Spleen (tissue), 11 donors: ENCODE results near the gene DAD1. TPM values are rescaled to one million over a fixed set of nuclear protein-coding genes. Genes with fewer than 3 reads are reported as not detected.

Source experiments
- DNase-seq: peaks from one replicate; pipeline ENCODE4 v3.0.0-alpha.2; 2020
- H3K27ac ChIP-seq, 8 donors: fragments of 200-600 bp; sonication (generic) in 7 of 8; 1 replicate in 4 of 8; 2 replicates in 4 of 8; pipeline versions ENCODE4 v1.5.0 to v1.8.0; 2016 to 2021; ENCODE audit warnings: inconsistent platforms in 4 of 8, mild to moderate bottlenecking in 4 of 8, moderate library complexity in 1 of 8
- H3K27me3 ChIP-seq, 7 donors: fragments of 200-600 bp; sonication (generic) in 6 of 7; replicated peaks in 1 of 7; 1 replicate in 4 of 7; 2 replicates in 3 of 7; pipeline versions ENCODE4 v1.5.0 to v1.8.0; 2016 to 2021; ENCODE audit warnings: inconsistent platforms in 3 of 7, mild to moderate bottlenecking in 1 of 7
- H3K36me3 ChIP-seq, 6 donors: fragments of 200-600 bp; sonication (generic) in 5 of 6; 1 replicate in 4 of 6; 2 replicates in 2 of 6; pipeline versions ENCODE4 v1.5.0 to v1.8.0; 2016 to 2021; ENCODE audit warnings: inconsistent platforms in 2 of 6
- H3K4me1 ChIP-seq, 6 donors: fragments of 200-600 bp; sonication (generic) in 5 of 6; 1 replicate in 3 of 6; 2 replicates in 3 of 6; pipeline versions ENCODE4 v1.5.0 to v1.8.0; 2016 to 2021; ENCODE audit warnings: inconsistent platforms in 3 of 6
- H3K4me3 ChIP-seq, 8 donors: fragments of 200-600 bp; sonication (generic) in 7 of 8; 1 replicate in 4 of 8; 2 replicates in 4 of 8; pipeline versions ENCODE4 v1.5.0 to v1.8.0; 2016 to 2021; ENCODE audit warnings: inconsistent platforms in 4 of 8, mild to moderate bottlenecking in 4 of 8, moderate library complexity in 2 of 8
- H3K9me3 ChIP-seq, 8 donors: fragments of 200-600 bp; sonication (generic) in 7 of 8; 1 replicate in 4 of 8; 2 replicates in 4 of 8; pipeline versions ENCODE4 v1.5.0 to v1.8.0; 2016 to 2021; ENCODE audit warnings: inconsistent platforms in 4 of 8
- POLR2A ChIP-seq, 3 donors: fragments of 450-650 bp; IDR thresholded peaks; one replicate each; pipeline ENCODE4 v1.5.1; 2017; ENCODE audit warnings: antibody characterized with exemption in 3 of 3, mild to moderate bottlenecking in 1 of 3
- POLR2AphosphoS5 ChIP-seq, 3 donors: sonication (generic); formaldehyde crosslinking; IDR thresholded peaks; one replicate each; pipeline ENCODE4 v1.5.1; 2017; ENCODE audit warnings: antibody characterized with exemption in 3 of 3
- WGBS, 5 donors: extraction: QIAGEN DNeasy Blood & Tissue Kit in 3 of 5; methylation state at CpG; one replicate each; pipeline versions ENCODE4 v1.1.5 to v1.1.7; 2013 to 2018; 5-methylcytosine and 5-hydroxymethylcytosine counted together
- intact Hi-C: fragments of 100-400 bp; cut with DNase I; formaldehyde crosslinking; loops from one replicate; pipeline ENCODE4 v1.15.0; 2023; ENCODE audit warnings: low total_unique reads
- polyA plus RNA-seq, 3 donors: library from polyadenylated mRNA; stranded (reverse); fragments of 200-250 nt; gene quantifications; one replicate each; pipeline ENCODE4 v1.2.1, GENCODE V29; 2013
- total RNA-seq, 7 donors: library from RNA; depleted of rRNA in 3 of 7; stranded (reverse); fragments of >200 nt in 3 of 7; fragmentation: NEBNext Ultra II Directional in 4 of 7; extraction: Animal tissue kit (Norgen Biotek cat#: 25700) in 4 of 7; gene quantifications; one replicate each; pipeline versions ENCODE4 v1.1.0 to v1.2.1, GENCODE V29; 2016 to 2021
- TF ChIP-seq, protein P1 (sequence below), 11 experiments: fragments of 200-600 bp in 7 of 11; fragments of 450-650 bp in 4 of 11; sonication (generic) in 4 of 11; IDR thresholded peaks in 8 of 11; conservative IDR thresholded peaks in 3 of 11; 1 replicate in 7 of 11; 2 replicates in 4 of 11; pipeline versions ENCODE4 v1.4.0 to v1.8.0; 2016 to 2021; ENCODE audit warnings: antibody characterized with exemption in 11 of 11, inconsistent platforms in 4 of 11, mild to moderate bottlenecking in 1 of 11
- donor health status: healthy with polysubstance abuse.
- donor health status: DM: no; HTN: no; CAD: no; lungs with moderate emphysema.
- donor health status: DM: no; HTN: no; CAD: no.
- donor health status: Bipolar disorder and iron deficiency.
- donor health status: healthy.
- donor health status: DM: no; HTN: no; CAD: no.
- donor health status: DM: yes; HTN: yes; CAD: no.

Gene DAD1
- total and polyA plus RNA-seq, 10 donors, result 102 to 176 (median 129) TPM

DNA sequence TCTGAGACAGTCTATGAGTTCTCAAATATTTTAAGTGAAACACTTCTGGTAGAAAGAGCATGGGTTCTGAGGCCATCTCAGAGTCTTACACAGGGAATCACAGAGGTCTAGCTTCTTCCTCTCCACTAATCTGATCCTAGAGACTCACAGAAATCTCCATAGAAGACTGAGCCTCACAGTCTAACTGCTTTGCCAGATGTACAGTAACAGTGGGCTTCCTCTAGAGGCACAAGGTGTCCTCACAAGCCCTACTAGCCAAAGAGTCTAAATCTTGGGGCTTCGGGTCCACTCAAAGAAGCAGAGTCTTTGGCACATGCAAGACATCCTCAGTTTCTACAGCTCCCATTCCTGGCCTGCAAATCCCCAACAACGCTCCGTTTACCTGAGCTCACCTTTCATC is 41.0 kb upstream of the DAD1 start:
- Histone ChIP-seq H3K9me3 (peaks cover 0 to 20% (median 5%) of the 10 kb centered on the region in 8 donors), H3K4me3 (no peak overlapping the region), H3K27me3 (no peaks in the 10 kb centered on the region), H3K4me1 (no peaks in the 10 kb centered on the region), H3K27ac (peak overlapping the region in 3 of 8 donors; percentile 17 to 22 (median 21)), H3K36me3 (no peaks in the 10 kb centered on the region)
- no peak for TF ChIP-seq POLR2AphosphoS5 (IDR thresholded peaks at IDR 0.05)
- no peak for TF ChIP-seq POLR2A (IDR thresholded peaks at IDR 0.05)
- TF ChIP-seq, protein P1, sequence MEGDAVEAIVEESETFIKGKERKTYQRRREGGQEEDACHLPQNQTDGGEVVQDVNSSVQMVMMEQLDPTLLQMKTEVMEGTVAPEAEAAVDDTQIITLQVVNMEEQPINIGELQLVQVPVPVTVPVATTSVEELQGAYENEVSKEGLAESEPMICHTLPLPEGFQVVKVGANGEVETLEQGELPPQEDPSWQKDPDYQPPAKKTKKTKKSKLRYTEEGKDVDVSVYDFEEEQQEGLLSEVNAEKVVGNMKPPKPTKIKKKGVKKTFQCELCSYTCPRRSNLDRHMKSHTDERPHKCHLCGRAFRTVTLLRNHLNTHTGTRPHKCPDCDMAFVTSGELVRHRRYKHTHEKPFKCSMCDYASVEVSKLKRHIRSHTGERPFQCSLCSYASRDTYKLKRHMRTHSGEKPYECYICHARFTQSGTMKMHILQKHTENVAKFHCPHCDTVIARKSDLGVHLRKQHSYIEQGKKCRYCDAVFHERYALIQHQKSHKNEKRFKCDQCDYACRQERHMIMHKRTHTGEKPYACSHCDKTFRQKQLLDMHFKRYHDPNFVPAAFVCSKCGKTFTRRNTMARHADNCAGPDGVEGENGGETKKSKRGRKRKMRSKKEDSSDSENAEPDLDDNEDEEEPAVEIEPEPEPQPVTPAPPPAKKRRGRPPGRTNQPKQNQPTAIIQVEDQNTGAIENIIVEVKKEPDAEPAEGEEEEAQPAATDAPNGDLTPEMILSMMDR (IDR thresholded peaks at IDR 0.05 in 8 of 11, conservative IDR thresholded peaks at IDR 0.05 in 3 of 11), result no peak
- WGBS, 5 donors, result 94 to 98% (median 97%) methylated on average over 3 of the region's 3 CpGs
- DNase-seq, result no peak
- intact Hi-C loops, result no loop called here

DNA sequence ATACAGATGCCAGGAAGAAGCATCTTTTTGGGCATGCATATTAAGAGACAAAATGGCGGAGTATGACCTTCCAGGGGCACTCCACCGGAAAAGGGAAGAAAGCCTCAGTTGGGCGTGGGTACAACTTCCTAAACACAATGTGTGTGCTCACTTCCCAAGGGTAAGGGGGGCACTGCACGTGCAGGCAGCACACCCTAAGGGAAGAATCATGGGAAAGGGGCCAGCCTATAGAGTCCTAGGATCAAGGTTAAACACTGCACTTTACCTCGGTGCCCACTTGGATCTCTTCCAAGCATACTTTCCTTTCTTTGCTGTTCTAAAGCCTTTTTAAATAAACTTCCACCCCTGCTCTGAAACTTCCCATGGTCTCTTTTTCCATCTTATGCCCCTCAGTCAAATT is 40.3 kb upstream of the DAD1 start:
- Histone ChIP-seq H3K27me3 (no peaks in the 10 kb centered on the region), H3K4me3 (no peak overlapping the region), H3K9me3 (peaks cover 0 to 20% (median 5%) of the 10 kb centered on the region in 8 donors), H3K36me3 (no peaks in the 10 kb centered on the region), H3K27ac (peak overlapping the region in 3 of 8 donors; percentile 17 to 22 (median 21)), H3K4me1 (no peaks in the 10 kb centered on the region)
- WGBS, 5 donors, result 46 to 78% (median 58%) methylated on average over 5 of the region's 5 CpGs
- TF ChIP-seq POLR2AphosphoS5 (IDR thresholded peaks at IDR 0.05) (peak in 1 of 3 donors; percentile 23), POLR2A (IDR thresholded peaks at IDR 0.05) (no peak)
- TF ChIP-seq, protein P1 (IDR thresholded peaks at IDR 0.05 in 8 of 11, conservative IDR thresholded peaks at IDR 0.05 in 3 of 11), result no peak
- DNase-seq, result no peak
- intact Hi-C loops, result no loop called here

DNA sequence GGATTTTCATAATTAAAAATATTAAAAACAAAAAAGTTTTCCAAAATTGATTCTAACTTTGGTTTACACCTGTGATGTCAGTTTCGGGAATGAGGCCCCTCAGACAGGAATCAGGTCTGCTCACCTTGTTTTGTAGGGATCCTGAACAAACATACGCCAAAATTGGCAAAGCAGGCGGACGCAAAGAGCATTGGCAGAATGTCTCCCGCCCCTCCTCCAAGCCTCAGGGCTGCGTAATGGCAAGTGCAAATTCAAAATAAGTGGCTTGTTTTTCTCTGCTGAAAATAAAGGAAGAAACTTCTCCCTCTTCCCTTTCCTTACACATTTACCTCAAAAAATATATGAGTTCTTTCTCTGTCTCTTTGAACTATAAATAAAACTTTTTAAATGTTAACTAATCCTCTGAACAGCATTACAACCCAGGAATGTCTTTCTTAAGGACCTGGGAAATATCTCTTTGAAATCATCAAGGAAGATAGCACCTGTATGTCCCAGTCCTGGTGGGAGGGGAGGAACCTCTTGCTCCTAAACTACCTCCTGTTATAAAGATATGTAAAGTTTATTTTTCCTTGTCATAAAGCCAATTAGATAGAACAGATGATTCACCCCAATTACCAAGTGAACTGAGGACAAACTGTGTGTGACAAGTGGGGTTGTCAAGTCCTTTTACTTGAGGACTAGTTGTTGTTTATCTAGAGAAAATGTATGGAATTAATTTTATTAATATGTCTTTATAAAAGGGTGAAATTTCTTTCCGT is 38.7 kb upstream of the DAD1 start:
- no peak for DNase-seq
- Histone ChIP-seq H3K27ac (no peak overlapping the region), H3K4me1 (peaks cover 0 to 5% (median 0%) of the 10 kb centered on the region in 6 donors), H3K27me3 (no peaks in the 10 kb centered on the region), H3K4me3 (no peak overlapping the region), H3K36me3 (no peaks in the 10 kb centered on the region), H3K9me3 (peaks cover 0 to 20% (median 5%) of the 10 kb centered on the region in 8 donors)
- 82 to 94% (median 92%) methylated on average over 7 of the region's 7 CpGs for WGBS, 5 donors
- intact Hi-C loops, result no loop called here
- TF ChIP-seq, protein P1 (IDR thresholded peaks at IDR 0.05 in 8 of 11, conservative IDR thresholded peaks at IDR 0.05 in 3 of 11), result no peak
- TF ChIP-seq POLR2A (IDR thresholded peaks at IDR 0.05), result no peak
- TF ChIP-seq POLR2AphosphoS5 (IDR thresholded peaks at IDR 0.05), result no peak

DNA sequence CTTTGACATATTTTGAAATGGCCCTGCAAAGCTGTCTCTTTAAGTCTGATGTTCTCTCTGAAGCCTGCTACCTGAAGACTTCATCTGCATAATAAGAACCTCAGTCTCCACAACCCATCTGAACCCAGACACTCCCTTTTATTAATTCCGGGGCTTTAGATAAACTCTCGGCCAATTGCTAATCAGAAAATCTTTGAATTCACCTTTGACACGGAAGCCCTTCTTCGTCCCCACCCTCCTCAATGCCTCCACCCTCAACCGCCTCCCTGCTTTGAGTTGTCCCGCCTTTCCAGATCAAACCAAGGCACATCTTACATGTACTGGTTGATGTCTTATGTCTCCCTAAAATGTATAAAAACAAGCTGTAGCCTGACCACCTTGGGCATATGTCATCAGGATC is 37.6 kb upstream of the DAD1 start:
- DNase-seq, result no peak
- TF ChIP-seq POLR2AphosphoS5 (IDR thresholded peaks at IDR 0.05), result no peak
- no peak for TF ChIP-seq POLR2A (IDR thresholded peaks at IDR 0.05)
- TF ChIP-seq, protein P1 (IDR thresholded peaks at IDR 0.05 in 8 of 11, conservative IDR thresholded peaks at IDR 0.05 in 3 of 11), result no peak
- WGBS, 5 donors, result 88 to 95% (median 92%) methylated on average over 6 of the region's 6 CpGs
- no peaks in the 10 kb centered on the region for H3K27me3 ChIP-seq
- no peaks in the 10 kb centered on the region for H3K36me3 ChIP-seq
- H3K4me3 ChIP-seq, result no peak overlapping the region
- H3K27ac ChIP-seq, result no peak overlapping the region
- peaks cover 0 to 5% (median 0%) of the 10 kb centered on the region in 6 donors for H3K4me1 ChIP-seq
- H3K9me3 ChIP-seq, result peaks cover 0 to 16% (median 5%) of the 10 kb centered on the region in 8 donors
- intact Hi-C loops, result no loop called here
